HL-60/S4 (cell line): ENCODE data around the gene TLCD2.
"Not testable (repeated sequence)": the region's sequence is repeated elsewhere in the genome, so short reads cannot be mapped to it uniquely, and the experiment has no call there.

Experiments
- in situ Hi-C: fragments of 300-500 bp; cut with MboI; formaldehyde crosslinking; loops from 2 replicates; pipeline ENCODE4 v1.14.3; 2022; ENCODE audit warnings: low sequenced_read_pairs

TLCD2 gene, protein sequence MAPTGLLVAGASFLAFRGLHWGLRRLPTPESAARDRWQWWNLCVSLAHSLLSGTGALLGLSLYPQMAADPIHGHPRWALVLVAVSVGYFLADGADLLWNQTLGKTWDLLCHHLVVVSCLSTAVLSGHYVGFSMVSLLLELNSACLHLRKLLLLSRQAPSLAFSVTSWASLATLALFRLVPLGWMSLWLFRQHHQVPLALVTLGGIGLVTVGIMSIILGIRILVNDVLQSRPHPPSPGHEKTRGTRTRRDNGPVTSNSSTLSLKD

DNA sequence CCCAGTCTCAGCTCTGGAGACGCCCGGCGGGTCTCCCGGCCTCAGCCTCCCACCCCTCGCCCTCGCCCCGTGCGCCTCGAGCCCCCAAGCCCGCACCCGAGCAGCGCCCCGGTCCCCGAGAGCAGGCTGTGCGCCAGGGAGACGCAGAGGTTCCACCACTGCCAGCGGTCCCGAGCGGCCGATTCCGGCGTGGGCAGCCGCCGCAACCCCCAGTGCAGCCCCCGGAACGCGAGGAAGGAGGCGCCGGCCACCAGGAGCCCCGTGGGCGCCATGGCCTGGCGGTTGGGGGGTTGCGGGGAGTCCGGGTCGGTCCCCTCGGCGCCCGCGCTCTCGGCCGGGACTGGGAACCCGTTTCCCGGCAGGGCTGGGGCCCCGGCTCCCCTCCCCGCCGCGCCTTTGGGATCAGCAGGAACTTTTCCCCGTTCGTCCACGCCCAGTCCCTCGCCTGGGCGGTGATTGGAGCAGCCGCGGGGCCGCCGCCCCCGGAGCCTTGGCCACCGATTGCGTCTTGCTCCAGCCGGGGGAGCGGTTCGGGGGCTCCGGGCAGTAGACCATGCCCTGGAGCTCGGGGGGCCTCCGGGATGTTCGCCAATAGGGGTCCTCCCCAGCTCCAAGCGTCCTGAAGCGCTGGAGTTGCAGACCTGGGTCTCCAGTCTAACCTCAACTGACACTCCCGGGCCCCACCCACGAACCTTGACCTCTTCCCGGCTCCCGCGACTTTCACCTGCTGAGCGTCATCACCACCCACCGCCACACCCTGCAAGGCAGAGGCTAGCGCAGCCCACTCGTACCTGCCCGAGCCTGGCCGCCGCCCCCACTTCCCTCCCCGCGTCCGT is at the start of gene TLCD2:
TLCD2 (minus strand) TSS at position 407 of the 836 bp plus-strand sequence; CDS start at position 272, 135 bp downstream.
- in situ Hi-C loops: loop anchor here (25.0 kb wide), 1 partner anchor 327 kb away; the partner anchor contains the start of genes DPH1, OVCA2 and RTN4RL1

DNA sequence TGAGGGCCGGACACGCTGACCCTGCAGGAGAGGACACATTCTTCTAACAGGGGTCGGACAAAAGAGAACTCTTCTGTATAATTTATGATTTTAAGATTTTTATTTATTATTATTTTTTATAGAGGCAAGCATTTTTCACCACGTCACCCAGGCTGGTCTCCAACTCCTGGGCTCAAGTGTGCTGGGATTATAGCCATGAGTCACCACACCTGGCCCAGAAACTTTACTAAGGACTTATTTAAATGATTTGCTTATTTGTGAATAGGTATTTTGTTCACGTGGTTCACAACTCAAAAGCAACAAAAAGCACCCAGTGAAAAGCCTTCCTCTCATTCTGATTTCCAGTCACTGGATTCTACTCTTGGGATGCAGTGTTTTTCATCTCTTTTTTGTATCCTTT is 49.4 kb upstream of the TLCD2 start:
- in situ Hi-C loops: no loop called here

DNA sequence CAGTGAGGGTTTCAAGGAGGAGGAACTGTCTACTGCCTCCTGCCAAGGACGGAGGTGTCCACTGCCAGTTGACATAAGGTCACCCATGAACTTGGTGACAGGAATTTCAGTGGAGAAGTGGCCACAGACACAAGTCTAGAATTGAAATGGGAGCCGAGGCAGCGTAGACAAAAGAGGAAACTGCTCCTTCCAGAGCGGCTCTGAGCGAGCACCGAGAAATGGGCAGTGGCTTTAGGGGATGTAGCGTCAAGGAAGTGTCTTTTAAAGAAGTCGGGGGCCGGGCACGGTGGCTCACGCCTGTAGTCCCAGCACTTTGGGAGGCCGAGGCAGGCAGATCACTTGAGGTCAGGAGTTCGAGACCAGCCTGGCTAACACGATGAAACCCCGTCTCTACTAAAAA is 48.6 kb upstream of the TLCD2 start:
- in situ Hi-C loops: no loop called here

DNA sequence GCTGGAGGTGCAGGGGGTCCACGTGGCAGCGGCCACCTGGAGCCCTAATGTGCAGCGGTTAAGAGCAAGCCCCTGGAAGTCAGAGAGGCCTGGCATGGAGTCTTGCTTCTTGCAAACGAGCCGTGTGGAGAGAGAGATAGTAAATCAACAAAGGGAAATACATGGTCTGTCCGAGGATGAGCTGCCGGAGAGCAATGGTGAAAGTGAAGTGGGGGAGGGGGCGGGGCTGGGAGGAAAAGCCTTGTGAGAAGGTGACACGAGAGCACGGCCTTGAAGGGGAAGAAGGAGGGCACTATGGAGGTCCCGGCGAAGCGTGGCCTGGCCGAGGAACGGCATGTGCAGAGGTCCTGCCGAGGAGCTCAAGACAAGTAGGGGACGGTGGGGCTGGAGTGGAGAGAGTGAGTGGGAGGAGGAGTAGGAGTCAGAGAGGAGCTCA is 45.7 kb upstream of the TLCD2 start:
- in situ Hi-C loops: no loop called here

DNA sequence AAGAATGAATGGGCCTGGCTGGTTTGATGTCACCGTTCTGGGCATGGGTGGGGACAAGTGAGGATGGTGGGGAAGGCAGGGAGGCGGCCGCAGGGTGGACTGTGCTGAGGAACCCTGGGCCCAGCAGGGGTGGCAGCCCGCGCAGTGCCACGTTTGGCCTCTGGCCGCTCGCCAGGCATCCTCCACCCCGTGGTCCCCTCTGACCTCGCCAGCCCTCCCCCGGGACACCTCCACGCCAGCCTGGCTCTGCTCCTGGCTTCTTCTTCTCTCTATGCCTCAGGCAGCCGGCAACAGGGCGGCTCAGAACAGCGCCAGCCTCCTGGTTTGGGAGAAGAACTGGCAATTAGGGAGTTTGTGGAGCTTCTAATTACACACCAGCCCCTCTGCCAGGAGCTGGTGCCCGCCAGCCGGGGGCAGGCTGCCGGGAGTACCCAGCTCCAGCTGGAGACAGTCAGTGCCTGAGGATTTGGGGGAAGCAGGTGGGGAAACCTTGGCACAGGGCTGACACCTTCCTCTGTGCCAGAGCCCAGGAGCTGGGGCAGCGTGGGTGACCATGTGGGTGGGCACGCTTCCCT is 45.2 kb upstream of the TLCD2 start:
- in situ Hi-C loops: no loop called here

DNA sequence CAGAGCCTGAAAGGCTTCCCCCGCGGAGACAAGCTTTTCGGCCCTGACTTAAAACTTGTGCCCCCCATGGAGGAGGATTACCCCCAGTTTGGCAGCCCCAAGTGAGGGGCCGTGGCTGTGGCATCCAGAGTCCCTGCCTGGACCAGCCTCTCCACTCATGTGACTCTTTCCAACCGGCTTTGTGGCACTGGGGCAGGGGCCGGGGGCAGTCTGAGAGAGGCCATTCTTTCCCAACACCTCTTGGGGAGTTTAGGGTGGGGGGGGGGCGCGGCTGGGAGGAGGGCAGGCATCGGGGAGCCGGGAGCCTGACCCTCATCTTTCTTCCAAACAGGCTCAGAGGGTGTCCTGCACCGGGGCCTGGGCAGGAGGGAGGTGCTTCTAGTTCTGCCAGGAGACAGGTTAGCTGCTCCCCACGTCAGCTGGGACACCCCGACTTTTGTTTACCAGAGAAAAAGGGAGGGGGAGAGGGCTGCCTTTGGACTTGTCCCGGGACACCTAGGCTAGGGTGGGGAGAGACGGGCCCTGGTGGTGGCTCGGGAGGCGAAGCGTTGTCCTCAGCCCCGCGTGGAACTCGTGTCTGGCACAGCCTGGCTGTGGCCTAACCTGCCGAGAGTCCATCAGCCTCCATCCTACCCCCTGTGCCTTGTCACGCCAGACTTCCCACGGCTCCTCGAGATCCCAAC is 44.4 kb upstream of the TLCD2 start:
- in situ Hi-C loops: no loop called here

DNA sequence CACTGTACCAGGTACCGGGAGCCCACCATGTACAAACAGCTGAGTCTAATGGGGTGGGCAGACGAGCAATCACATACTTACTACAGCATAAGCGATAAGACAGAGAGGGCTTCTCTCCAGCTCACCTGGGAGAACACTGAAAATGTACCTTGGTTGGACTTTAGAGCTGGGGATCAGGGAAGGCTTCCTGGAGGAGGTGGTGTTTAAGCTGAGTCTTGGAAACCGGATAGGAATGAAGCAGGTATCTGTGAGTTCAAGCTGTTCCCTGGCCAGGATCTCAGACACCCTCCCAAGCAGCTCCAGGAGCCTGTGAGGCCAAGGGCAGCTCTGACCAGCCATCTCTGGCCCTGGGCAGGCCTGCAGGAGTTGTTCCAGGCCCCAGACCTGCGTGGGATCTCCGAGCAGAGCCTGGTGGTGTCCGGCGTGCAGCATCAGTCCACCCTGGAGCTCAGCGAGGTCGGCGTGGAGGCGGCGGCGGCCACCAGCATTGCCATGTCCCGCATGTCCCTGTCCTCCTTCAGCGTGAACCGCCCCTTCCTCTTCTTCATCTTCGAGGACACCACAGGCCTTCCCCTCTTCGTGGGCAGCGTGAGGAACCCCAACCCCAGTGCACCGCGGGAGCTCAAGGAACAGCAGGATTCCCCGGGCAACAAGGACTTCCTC is 43.7 kb upstream of the TLCD2 start:
- in situ Hi-C loops: no loop called here

DNA sequence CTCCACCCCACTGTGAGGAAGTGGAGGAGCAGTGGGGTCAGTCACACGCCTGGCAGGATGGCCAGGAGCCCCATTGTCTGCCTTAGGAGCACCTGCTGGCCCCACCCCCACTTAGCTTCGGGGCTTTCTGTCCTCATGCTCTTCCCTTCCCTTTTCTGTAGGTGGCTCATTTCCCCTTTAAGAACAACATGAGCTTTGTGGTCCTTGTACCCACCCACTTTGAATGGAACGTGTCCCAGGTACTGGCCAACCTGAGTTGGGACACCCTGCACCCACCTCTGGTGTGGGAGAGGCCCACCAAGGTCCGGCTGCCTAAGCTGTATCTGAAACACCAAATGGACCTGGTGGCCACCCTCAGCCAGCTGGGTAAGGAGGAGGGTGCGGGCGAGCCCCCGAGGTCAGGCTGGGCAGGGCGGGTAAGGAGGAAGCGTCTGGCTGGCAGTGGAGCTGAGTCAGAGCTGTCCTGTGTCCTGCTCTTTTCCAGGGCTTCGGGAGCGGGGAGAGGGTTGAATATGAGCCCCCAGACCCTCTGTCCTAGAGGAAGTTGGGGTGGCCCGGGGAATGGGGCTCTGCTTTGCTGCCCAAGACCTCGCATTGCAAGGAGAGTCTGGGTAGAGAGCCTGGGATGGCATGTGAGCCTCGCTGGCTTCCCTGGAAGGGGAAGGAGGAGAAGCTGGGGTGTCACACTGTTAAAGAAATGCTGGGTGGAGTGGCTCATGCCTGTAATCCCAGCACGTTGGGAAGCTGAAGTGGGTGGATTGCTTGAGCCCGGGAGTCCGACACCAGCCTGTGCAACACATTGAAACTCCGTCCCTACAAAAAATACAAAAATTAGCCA is 42.5 kb upstream of the TLCD2 start:
- in situ Hi-C loops: no loop called here

DNA sequence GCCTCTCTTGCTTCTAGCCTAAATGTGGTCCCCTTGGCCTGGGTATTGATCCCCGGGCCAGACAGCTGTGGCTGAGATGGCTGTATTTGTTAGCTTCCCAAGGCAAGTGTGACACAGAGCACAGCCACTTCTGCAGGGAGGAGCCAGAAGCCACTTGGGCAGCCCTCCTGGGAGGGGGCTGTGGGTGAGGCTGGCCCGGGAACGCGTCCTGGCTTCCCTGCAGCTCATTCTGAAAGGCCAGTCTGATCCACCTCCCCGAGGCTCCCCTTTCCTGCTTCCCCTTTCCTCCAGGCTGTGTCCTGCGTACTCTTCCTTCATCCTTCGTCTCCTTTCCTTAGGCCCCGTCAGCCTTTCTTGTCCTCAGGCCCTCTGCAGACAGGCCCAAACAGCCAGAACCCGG is 40.5 kb upstream of the TLCD2 start:
- in situ Hi-C loops: no loop called here

DNA sequence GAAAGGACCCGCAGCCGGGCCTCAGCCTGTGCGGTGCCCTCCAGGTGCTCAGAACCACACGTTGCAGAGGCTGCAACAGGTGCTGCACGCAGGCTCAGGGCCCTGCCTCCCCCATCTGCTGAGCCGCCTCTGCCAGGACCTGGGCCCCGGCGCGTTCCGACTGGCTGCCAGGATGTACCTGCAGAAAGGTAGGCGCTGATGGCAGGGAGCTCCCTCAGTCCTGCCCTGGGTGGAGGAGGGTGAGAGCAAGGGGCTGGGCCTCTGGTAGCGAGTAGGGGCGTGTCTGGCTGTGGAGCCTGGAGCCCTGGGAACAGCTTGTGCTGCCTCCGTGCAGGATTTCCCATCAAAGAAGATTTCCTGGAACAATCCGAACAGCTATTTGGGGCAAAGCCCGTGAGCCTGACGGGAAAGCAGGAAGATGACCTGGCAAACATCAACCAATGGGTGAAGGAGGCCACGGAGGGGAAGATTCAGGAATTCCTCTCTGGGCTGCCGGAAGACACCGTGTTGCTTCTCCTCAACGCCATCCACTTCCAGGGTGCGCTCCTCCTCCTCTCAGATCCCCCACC is 36.9 kb upstream of the TLCD2 start:
- in situ Hi-C loops: no loop called here

DNA sequence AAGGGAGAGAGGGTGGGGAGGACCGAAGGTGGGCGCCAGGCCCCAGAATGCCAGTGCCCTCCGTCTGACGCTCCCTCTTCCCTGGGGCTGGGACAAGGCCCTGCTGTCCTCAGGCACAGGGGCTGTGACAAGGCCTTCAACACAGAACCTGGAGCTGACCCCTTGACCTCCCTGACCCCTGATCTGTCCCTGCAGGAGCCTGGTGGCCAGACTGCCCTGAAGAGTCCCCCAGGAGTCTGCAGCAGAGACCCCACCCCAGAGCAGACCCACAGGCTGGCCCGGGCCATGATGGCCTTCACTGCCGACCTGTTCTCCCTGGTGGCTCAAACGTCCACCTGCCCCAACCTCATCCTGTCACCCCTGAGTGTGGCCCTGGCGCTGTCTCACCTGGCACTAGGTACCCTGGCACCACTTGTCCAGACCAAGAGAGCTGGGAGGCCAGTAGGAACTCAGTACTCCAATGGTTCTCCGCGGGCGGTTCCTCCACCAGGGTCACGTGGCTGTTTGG is 35.4 kb upstream of the TLCD2 start:
- in situ Hi-C loops: no loop called here

DNA sequence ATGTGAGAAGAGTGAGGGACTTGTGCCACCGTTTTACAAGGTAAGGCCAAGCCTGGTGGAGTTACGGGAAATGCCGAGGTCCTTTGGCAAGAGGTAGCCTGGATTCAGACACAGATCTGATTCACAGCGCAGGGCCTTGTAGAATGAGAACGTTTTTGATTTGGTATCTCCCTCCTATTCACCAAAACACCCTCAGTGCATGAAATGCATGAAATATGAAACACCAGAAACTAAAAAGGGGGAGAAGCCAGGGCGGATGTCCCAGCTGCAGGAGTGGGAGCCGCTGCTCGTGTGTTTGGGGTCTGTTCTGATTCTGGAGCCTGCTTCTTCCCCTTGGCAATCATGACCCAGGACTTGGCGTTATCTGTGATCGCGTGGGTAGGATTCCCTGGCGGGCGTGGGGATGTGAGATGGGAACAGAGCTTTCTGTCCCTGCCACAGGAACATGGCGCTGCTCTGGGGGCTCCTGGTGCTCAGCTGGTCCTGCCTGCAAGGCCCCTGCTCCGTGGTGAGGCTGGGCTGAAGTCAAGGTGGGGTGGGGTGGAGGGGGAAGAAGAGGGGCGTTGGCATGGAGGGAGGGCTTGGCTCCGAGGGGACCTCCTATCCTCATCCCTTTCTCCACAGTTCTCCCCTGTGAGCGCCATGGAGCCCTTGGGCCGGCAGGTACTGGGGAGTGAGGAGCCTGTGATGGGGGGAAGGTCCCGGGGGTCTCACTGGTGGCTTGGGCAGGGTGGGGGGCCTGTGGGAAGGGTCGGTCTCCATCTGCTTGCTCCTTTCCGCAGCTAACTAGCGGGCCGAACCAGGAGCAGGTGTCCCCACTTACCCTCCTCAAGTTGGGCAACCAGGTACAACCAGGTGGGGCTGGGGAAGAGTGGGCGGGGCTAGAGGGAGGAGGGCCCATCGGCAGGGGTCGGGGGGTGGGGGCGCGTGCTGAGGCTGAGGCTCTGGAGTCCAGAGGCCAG is 34.7 kb upstream of the TLCD2 start:
- in situ Hi-C loops: no loop called here

DNA sequence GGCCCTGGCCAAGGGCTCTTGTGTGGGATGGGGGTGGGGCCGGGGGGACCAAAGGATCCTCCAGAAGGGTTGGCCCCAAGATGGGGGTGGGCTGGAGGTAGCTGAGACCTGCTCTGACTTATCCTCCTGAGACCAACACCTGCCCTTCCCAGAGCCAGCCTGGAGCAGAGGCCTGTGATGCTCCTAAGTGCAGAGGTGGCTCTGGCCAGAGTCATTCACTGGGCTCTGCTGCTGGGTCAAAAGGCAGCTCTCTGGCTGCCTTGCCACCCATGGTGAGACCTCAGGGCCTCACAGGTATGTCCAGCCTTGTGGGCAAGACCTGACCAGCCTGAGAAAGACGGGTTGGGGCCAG is 32.9 kb upstream of the TLCD2 start:
- in situ Hi-C loops: no loop called here

DNA sequence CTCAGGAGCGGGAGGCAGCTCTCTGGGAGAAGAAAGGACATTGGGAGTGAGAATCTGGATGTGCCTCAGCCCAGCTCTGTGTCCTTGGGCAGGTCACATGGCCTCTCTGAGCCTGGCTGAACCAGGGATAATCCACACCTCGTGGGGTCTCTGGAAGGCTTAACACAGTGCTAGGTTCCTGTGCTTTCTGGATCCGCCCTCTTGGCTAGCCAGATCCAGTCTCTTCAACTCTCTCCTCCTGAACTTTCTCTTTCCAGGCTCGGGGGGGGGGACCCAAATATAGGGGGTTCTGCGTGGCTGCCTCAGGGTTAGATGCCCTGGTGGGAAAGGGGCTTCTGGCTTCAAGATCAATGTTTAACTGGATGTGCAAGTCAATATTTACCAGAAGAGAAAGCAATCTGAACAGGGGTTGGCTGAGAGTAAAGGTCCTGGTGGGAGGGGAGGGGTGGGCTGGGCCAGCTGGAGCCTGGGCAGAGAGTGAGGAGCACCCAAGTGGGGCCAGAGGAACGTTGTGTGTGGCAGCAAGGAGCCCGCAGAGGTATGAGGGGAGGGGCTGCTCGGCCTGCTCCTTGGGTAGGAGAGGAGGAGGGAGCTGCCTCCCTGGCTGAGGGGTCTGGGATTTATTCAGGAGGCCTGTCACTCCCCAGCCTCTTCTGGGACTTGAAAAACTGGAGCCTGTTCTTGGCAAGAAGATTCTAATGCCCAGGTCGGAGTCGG is 32.4 kb upstream of the TLCD2 start, which contains the start of gene SERPINF2:
SERPINF2 (plus strand) TSS at position 501 of the 717 bp plus-strand sequence. CDS start 2,125 bp downstream, outside the sequence.
- in situ Hi-C loops: no loop called here

DNA sequence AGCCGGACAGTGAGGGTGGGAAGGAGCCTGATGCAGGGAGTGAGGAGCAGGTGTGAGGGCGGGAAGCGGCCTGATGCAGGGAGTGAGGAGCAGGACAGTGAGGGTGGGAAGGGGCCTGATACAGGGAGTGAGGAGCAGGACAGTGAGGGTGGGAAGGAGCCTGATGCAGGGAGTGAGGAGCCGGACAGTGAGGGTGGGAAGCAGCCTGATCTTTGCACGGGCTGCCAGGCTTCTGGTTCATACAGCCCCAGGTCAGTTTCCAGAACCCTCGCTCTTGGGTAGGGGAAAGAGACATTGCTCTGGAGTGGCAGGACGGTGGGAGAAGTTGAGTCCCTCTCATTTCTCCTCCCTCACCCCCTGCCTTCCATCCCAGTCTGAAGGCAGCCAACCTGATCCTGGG is 31.7 kb upstream of the TLCD2 start:
- in situ Hi-C loops: not testable (repeated sequence)

DNA sequence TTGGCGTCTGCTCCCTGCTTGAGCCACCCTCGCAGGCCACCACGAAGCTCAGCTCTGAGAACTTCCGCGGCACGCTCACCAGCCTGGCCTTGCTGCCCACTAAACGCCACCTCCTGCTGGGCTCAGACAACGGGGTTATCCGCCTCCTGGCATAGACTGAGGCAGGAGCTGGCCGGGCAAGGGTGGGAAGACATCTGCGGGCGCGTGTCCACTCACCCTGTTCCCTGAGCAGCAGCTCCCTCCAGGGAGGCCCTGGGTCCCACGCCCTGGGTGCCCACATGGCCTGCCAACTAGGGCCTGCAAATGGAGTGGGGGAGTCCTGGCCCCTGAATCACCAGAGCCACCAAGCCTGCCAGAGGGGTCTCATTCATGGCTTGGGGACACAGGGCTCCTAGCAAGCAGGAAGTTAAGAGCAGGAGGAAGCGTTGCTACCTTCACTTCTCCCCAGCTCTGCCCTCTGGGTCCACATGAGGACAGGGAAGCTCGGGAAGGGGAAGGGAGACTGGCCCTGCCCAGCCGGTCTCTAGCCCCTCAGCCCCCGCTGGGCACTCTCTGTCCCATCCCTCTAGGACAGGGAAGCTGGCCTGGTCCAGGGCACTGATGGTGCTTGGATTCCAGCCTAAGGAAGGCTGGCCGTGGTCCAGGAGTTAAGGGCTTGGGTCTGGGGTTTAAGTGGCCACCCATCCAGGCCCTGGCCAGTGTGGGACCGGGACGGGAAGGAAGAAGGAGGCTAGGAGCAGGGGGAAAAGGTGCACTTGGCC is 27.5 kb upstream of the TLCD2 start:
- in situ Hi-C loops: no loop called here
